Activated CD8-positive, alpha-beta T cell treated with anti-CD3 and anti-CD28 coated beads, Interleukin-2, amount 10 ng/mL, durations not matched to agents 7 days and 5 days (primary cell): ENCODE data around the gene LDB2. TPM values are rescaled to one million over a fixed set of nuclear protein-coding genes. Genes with fewer than 3 reads are reported as not detected.

Experiments
- ATAC-seq: fragments of 150-1000 bp; cut with Tn5 transposase; one replicate; pipeline ENCODE4 v1.10.0; 2021; ENCODE audit warnings: moderate library complexity
- CTCF ChIA-PET: fragments of 350-600 bp; sonication (Branson Sonifier 250); formaldehyde crosslinking; loops from one replicate; lab custom pipeline; 2021; ENCODE audit warnings: antibody characterized with exemption; lab: Charles Lee
- POLR2A ChIA-PET: fragments of 350-600 bp; sonication (Branson Sonifier 250); formaldehyde crosslinking; loops from one replicate; lab custom pipeline; 2021; ENCODE audit warnings: antibody characterized with exemption; lab: Charles Lee
- DNase-seq: peaks from one replicate; pipeline ENCODE4 v3.0.0-alpha.2; 2020
- H3K27ac Mint-ChIP-seq: one replicate; pipeline ENCODE4 v1.8.0; 2021; ENCODE audit warnings: mild to moderate bottlenecking, mixed read lengths
- H3K27me3 Mint-ChIP-seq: one replicate; pipeline ENCODE4 v1.8.0; 2021; ENCODE audit warnings: low read depth, mixed read lengths
- H3K36me3 Mint-ChIP-seq: one replicate; pipeline ENCODE4 v1.8.0; 2021; ENCODE audit warnings: low read depth, mixed read lengths
- H3K4me1 Mint-ChIP-seq: one replicate; pipeline ENCODE4 v1.8.0; 2021; ENCODE audit warnings: low read depth, mixed read lengths
- H3K4me3 Mint-ChIP-seq: one replicate; pipeline ENCODE4 v1.8.0; 2021; ENCODE audit warnings: mild to moderate bottlenecking, mixed read lengths
- H3K9me3 Mint-ChIP-seq: one replicate; pipeline ENCODE4 v1.8.0; 2022; ENCODE audit warnings: mixed read lengths; ENCODE audit not compliant: insufficient read depth
- total RNA-seq, 2 experiments: library from RNA; stranded (reverse); gene quantifications; one replicate each; pipeline ENCODE4 v1.2.3, GENCODE V29; 2021

LDB2 gene
- total RNA-seq, 2 experiments from 2014 or later = not detected

GRCh38 chr4:16835597-16836247 is 62.7 kb downstream of the LDB2 start:
- no peaks in the 10 kb centered on the region for H3K4me1 Mint-ChIP-seq
- DNase-seq = no peak
- H3K27me3 Mint-ChIP-seq = peaks cover 8% of the 10 kb centered on the region
- no peak overlapping the region for H3K27ac Mint-ChIP-seq
- ChIA-PET CTCF (no interaction called here), POLR2A (interaction anchor here (0.7 kb wide), 1 partner anchor 215 kb away, joined by 3 read pairs; no protein-coding TSS in a partner anchor)
- H3K36me3 Mint-ChIP-seq = no peaks in the 10 kb centered on the region
- ATAC-seq = no peak
- H3K9me3 Mint-ChIP-seq = no peaks in the 10 kb centered on the region
- H3K4me3 Mint-ChIP-seq = no peak overlapping the region

- POLR2A ChIA-PET = no interaction called here
- Mint-ChIP-seq H3K4me3 (no peak overlapping the region), H3K27me3 (peaks cover 8% of the 10 kb centered on the region), H3K36me3 (no peaks in the 10 kb centered on the region), H3K4me1 (no peaks in the 10 kb centered on the region), H3K27ac (no peak overlapping the region), H3K9me3 (no peaks in the 10 kb centered on the region)
- CTCF ChIA-PET = no interaction called here
- DNase-seq (no peak), ATAC-seq (no peak)
Measured at GRCh38 chr4:16834814-16835213, 63.6 kb downstream of the LDB2 start.

DNA sequence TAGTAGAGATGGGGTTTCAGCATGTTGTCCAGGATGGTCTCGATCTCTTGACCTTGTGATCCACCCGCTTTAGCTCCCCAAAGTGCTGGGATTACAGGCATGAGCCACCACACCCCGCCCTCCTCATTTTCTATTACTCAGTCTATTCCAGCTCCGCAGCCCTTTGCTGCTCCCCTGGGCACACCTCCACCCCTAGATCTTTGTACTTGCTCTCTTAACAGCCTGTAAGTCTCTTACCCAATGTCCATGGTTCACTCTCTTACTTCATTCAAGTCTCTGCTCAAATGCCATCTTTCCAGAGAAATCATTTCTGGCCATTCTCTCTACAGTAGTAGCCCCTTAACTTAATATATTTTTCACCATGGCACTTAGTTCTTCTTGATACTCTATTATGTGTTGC is 64.7 kb downstream of the LDB2 start:
- ChIA-PET POLR2A (no interaction called here), CTCF (no interaction called here)
- H3K36me3 Mint-ChIP-seq = no peaks in the 10 kb centered on the region
- peaks cover 8% of the 10 kb centered on the region for H3K27me3 Mint-ChIP-seq
- no peak overlapping the region for H3K4me3 Mint-ChIP-seq
- DNase-seq (no peak), ATAC-seq (no peak)
- no peaks in the 10 kb centered on the region for H3K9me3 Mint-ChIP-seq
- H3K4me1 Mint-ChIP-seq = no peaks in the 10 kb centered on the region
- H3K27ac Mint-ChIP-seq = no peak overlapping the region

DNA sequence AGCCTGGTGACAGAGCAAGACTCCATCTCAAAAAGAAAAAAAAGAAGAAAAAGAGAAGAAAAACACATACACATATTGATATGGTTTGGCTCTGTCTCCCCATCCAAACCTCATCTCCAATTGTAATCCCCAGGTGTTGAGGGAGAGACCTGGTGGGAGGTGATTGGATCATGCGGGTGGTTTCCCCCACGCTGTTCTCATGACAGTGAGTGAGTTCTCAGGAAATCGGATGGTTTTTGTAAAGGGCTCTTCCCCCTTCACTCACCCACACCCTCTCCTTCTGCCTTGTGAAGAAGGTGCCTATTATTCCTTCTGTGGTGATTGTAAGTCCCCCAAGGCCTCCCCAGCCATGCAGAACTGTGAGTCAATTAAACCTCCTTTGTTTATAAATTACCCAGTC is 68.4 kb downstream of the LDB2 start:
- H3K4me3 Mint-ChIP-seq = no peak overlapping the region
- peaks cover 4% of the 10 kb centered on the region for H3K27me3 Mint-ChIP-seq
- ChIA-PET POLR2A (no interaction called here), CTCF (no interaction called here)
- DNase-seq (no peak), ATAC-seq (no peak)
- no peaks in the 10 kb centered on the region for H3K9me3 Mint-ChIP-seq
- H3K27ac Mint-ChIP-seq = no peak overlapping the region
- no peaks in the 10 kb centered on the region for H3K36me3 Mint-ChIP-seq
- H3K4me1 Mint-ChIP-seq = no peaks in the 10 kb centered on the region

DNA sequence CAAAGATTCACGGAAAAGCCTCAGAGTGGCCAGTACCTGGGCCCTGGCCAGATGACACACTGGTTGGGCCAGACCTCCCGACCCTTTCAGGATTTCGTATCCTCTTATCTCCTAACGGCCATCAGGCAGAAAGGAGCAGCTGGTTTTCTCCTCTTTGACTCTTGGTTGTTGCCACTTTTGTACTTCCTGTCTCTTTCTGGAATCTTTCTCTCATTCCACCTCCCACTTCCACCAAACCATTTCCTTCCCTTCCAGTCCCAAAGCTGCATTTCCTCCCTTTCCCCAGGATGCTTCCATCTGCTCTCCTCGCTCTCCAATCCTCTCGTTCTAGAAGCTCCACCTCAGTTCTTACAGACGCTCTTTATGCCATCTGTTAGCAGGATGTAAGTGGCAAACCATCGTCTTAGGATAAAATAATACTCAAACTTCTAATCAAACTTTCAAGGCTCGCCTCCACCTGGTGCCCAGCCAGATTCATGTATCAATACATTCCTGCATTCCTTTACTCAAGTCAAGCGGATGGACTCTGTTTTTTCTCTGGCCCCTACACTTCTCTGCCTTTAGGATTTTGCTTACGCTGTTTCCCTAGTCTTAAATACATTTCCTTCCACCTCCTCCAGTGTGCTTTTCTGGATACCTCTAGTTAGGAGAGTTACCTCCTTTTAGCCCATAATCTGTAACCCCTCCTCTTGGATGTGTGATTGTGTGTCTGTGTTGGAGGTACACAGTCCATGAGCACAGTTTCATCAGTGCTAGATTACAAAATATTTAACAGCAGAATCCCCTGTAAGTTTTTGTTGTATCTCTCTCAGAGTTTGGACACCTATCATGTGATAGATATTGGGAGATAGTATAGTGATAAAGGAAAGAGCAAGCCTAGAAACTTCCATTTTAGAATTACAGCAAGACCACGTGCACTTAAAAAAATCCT is 70.4 kb downstream of the LDB2 start:
- ChIA-PET POLR2A (no interaction called here), CTCF (no interaction called here)
- DNase-seq (no peak), ATAC-seq (no peak)
- H3K27ac Mint-ChIP-seq = no peak overlapping the region
- H3K4me3 Mint-ChIP-seq = no peak overlapping the region
- no peaks in the 10 kb centered on the region for H3K4me1 Mint-ChIP-seq
- H3K27me3 Mint-ChIP-seq = no peaks in the 10 kb centered on the region
- H3K9me3 Mint-ChIP-seq = no peaks in the 10 kb centered on the region
- no peaks in the 10 kb centered on the region for H3K36me3 Mint-ChIP-seq

DNA sequence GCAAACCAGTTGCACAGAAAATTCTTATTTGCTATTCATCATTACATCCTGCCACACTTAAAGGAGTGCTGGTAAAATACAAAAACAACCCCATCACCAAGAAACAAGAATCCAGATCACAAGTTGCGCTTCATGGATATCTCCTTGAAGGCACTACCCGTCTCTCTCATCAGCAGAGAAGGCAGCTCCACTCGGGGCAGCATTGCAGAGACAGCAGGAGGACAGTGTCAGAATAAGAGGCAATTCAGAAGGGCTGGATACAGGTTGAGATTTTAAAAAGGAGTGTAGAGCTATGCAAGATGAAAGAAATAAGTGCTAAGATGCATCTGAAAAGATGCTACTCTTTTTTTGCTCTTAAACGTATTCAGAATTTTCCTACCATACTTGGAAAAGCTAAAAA is 71.4 kb downstream of the LDB2 start:
- H3K9me3 Mint-ChIP-seq = no peaks in the 10 kb centered on the region
- POLR2A ChIA-PET = no interaction called here

GRCh38 chr4:16826406-16826910 is 72.0 kb downstream of the LDB2 start:
- no peaks in the 10 kb centered on the region for H3K4me1 Mint-ChIP-seq
- H3K27ac Mint-ChIP-seq = no peak overlapping the region
- no peaks in the 10 kb centered on the region for H3K27me3 Mint-ChIP-seq
- ChIA-PET CTCF (no interaction called here), POLR2A (no interaction called here)
- no peak overlapping the region for H3K4me3 Mint-ChIP-seq
- no peak for ATAC-seq
- H3K36me3 Mint-ChIP-seq = no peaks in the 10 kb centered on the region
- no peaks in the 10 kb centered on the region for H3K9me3 Mint-ChIP-seq
- DNase-seq = no peak

More for the DNA sequence above, 71.4 kb downstream of the LDB2 start:
- Mint-ChIP-seq H3K4me3 (no peak overlapping the region), H3K36me3 (no peaks in the 10 kb centered on the region), H3K27me3 (no peaks in the 10 kb centered on the region), H3K4me1 (no peaks in the 10 kb centered on the region), H3K27ac (no peak overlapping the region)
- DNase-seq (no peak), ATAC-seq (no peak)
- CTCF ChIA-PET = no interaction called here

DNA sequence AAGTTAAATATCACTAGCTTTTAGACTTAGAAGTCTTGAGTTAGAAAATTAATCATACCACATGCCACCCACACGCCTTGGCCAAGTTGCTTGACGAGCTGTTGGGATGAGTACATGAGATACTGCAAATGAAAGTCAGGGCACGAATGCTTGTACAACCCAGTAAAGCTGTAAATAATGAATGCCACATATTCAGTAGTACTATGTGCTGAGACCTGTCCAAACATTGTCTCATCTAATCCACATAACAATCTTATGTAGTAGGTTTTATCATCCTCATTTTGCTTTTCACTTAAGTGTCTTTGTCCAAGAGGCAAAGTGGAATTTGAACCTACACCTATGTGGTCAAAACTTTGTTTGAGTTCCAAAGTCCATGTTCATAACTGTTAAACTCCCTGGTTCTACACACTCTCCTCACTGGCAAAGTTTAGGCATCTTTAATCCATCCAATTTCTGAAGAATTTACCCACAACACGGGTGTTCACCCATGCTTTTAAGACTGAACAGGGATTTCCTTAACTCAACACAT is 74.1 kb downstream of the LDB2 start:
- CTCF ChIA-PET = no interaction called here
- POLR2A ChIA-PET = no interaction called here
- DNase-seq (no peak), ATAC-seq (no peak)
- no peak overlapping the region for H3K4me3 Mint-ChIP-seq
- no peaks in the 10 kb centered on the region for H3K36me3 Mint-ChIP-seq
- no peaks in the 10 kb centered on the region for H3K9me3 Mint-ChIP-seq
- H3K27me3 Mint-ChIP-seq = peaks cover 3% of the 10 kb centered on the region
- H3K27ac Mint-ChIP-seq = no peak overlapping the region
- H3K4me1 Mint-ChIP-seq = no peaks in the 10 kb centered on the region

GRCh38 chr4:16820329-16820728 is 78.1 kb downstream of the LDB2 start:
- no peak overlapping the region for H3K4me3 Mint-ChIP-seq

GRCh38 chr4:16819652-16820051 is 78.8 kb downstream of the LDB2 start:
- DNase-seq (no peak), ATAC-seq (no peak)
- ChIA-PET CTCF (no interaction called here), POLR2A (no interaction called here)
- Mint-ChIP-seq H3K4me3 (no peak overlapping the region), H3K27me3 (peaks cover 3% of the 10 kb centered on the region), H3K9me3 (no peaks in the 10 kb centered on the region), H3K27ac (no peak overlapping the region), H3K4me1 (no peaks in the 10 kb centered on the region), H3K36me3 (no peaks in the 10 kb centered on the region)

More at GRCh38 chr4:16820329-16820728, 78.1 kb downstream of the LDB2 start:
- Mint-ChIP-seq H3K9me3 (no peaks in the 10 kb centered on the region), H3K4me1 (no peaks in the 10 kb centered on the region), H3K36me3 (no peaks in the 10 kb centered on the region), H3K27me3 (peaks cover 3% of the 10 kb centered on the region), H3K27ac (no peak overlapping the region)
- CTCF ChIA-PET = interaction anchor here (1.1 kb wide), 1 partner anchor 504 kb away, joined by 3 read pairs; no protein-coding TSS in a partner anchor
- ATAC-seq = no peak
- no peak for DNase-seq
- POLR2A ChIA-PET = no interaction called here

DNA sequence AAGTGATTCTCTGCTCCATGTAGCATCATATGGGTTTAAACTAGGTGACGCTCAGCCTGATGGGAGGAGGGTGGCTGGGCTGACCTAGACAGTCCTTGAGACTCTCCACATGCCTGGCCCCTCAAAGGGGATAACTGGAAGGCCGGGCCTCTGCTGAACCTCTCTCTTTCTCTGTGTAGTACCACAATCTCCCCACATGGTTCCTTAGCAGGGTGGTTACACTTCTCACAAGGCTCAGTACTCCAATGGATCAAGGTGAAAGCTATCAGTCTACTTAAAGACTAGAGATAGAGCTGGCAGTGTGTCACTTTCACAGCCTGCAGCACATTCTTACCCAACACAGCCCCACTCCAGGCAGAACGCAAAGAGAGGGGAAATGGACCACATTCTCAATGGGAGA is 80.4 kb downstream of the LDB2 start:
- no peak for DNase-seq
- H3K4me3 Mint-ChIP-seq = no peak overlapping the region
- POLR2A ChIA-PET = no interaction called here
- no peaks in the 10 kb centered on the region for H3K4me1 Mint-ChIP-seq
- H3K27ac Mint-ChIP-seq = no peak overlapping the region
- peaks cover 3% of the 10 kb centered on the region for H3K27me3 Mint-ChIP-seq
- no peak for ATAC-seq
- no peaks in the 10 kb centered on the region for H3K9me3 Mint-ChIP-seq
- no peaks in the 10 kb centered on the region for H3K36me3 Mint-ChIP-seq
- CTCF ChIA-PET = interaction anchor here (1.2 kb wide), 1 partner anchor 98 kb away, joined by 4 read pairs; no protein-coding TSS in a partner anchor

DNA sequence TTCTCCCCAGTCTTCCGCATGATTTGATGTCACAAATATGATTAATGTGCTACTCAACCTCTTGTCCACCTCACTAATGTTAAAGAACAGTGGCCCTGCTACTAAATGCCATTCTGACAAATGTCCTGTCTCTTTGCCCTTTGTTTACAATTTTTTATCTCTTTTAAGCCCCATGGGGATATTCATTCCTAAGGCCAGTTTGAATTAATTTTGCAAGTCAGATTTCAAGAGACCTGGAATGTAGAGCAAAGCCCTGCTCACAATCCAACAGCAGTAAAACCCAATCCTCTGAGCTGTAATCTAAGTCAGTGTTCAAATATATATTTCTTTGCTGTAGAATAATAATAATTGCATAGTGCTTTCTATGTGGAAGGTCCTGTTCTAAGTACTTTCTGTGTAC is 81.2 kb downstream of the LDB2 start:
- ATAC-seq (no peak), DNase-seq (no peak)
- Mint-ChIP-seq H3K27ac (no peak overlapping the region), H3K36me3 (no peaks in the 10 kb centered on the region), H3K4me1 (no peaks in the 10 kb centered on the region), H3K9me3 (no peaks in the 10 kb centered on the region), H3K27me3 (peaks cover 3% of the 10 kb centered on the region), H3K4me3 (no peak overlapping the region)
- ChIA-PET CTCF (interaction anchor here (1.0 to 1.2 kb wide), 2 partner anchors 99 kb away, joined by 4 read pairs; no protein-coding TSS in a partner anchor), POLR2A (no interaction called here)
